ENCODE data around the gene PPP1R18. TPM values are rescaled to one million over a fixed set of nuclear protein-coding genes. Genes with fewer than 3 reads are reported as not detected.

The PPP1R18 gene
- total RNA-seq, 1 donor from 2014 or later: 156 TPM

DNA sequence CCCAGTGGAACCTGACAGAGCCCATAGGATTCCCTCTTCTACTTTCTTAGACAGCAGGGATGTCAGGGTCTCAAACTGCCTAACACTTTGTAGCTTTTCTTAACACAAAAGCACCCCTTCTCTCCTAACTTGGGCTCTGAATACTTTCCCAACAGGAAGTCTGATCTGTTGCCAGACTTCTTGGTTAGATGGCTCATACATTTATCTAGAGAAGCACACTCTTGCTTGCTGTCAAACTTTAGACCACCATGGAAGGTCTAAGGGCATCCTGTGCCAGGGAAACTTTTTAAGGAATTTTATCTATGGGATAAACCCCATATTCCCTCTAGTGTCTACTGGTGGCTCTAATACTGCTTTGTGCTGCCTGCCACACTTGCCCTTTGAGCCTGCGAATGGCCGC is 42.8 kb downstream of the PPP1R18 start:
- H3K4me3 ChIP-seq (ENCODE audit: insufficient read depth, low read depth, low read length): no peak overlapping the region
- H2AFZ ChIP-seq (ENCODE audit: low read depth, low read length): no peak overlapping the region
- no peak overlapping the region for H3K4me2 ChIP-seq (ENCODE audit: low read length)
- no peak for TF ChIP-seq EZH2 (IDR thresholded peaks at IDR 0.05; ENCODE audit: insufficient read depth, low read length)
- TF ChIP-seq CTCF (IDR thresholded peaks at IDR 0.05; ENCODE audit: insufficient read depth, low read depth, low read length): no peak
- H3K9ac ChIP-seq (ENCODE audit: low read length): no peak overlapping the region
- peaks cover 24% of the 10 kb centered on the region for H3K36me3 Mint-ChIP-seq (ENCODE audit: low read depth, unreplicated experiment)
- no peak overlapping the region for H3K4me3 Mint-ChIP-seq (ENCODE audit: unreplicated experiment)
- peaks cover 8% of the 10 kb centered on the region for H3K4me1 Mint-ChIP-seq (ENCODE audit: low read depth, unreplicated experiment)
- no peaks in the 10 kb centered on the region for H4K20me1 ChIP-seq (ENCODE audit: insufficient read depth, low read length)
- no peaks in the 10 kb centered on the region for H3K27me3 ChIP-seq (ENCODE audit: insufficient read depth, low read length)
- no peak for FAIRE-seq
- peaks cover 15% of the 10 kb centered on the region for H3K79me2 ChIP-seq (ENCODE audit: insufficient read depth, low read length)
- peaks cover 19% of the 10 kb centered on the region for H3K36me3 ChIP-seq (ENCODE audit: insufficient read depth, low read length)
- H3K27ac ChIP-seq (ENCODE audit: low read depth, low read length): no peak overlapping the region
- no peak for DNase-seq (ENCODE audit: low read depth)
- H3K27me3 Mint-ChIP-seq (ENCODE audit: low read depth, unreplicated experiment): no peaks in the 10 kb centered on the region
- no peaks in the 10 kb centered on the region for H3K9me3 Mint-ChIP-seq (ENCODE audit: unreplicated experiment)
- H3K9me3 ChIP-seq (ENCODE audit: insufficient read depth, low read depth, low read length): no peaks in the 10 kb centered on the region
- peaks cover 6% of the 10 kb centered on the region for H3K4me1 ChIP-seq (ENCODE audit: insufficient read depth, low read length)
- H3K27ac Mint-ChIP-seq (ENCODE audit: unreplicated experiment): no peak overlapping the region

- Mint-ChIP-seq H3K4me3 (ENCODE audit: unreplicated experiment) (no peak overlapping the region), H3K36me3 (ENCODE audit: low read depth, unreplicated experiment) (peaks cover 23% of the 10 kb centered on the region), H3K27ac (ENCODE audit: unreplicated experiment) (no peak overlapping the region), H3K4me1 (ENCODE audit: low read depth, unreplicated experiment) (peaks cover 2% of the 10 kb centered on the region), H3K27me3 (ENCODE audit: low read depth, unreplicated experiment) (no peaks in the 10 kb centered on the region), H3K9me3 (ENCODE audit: unreplicated experiment) (no peaks in the 10 kb centered on the region)
- no peak overlapping the region for H3K4me3 ChIP-seq (ENCODE audit: insufficient read depth, low read depth, low read length)
- no peaks in the 10 kb centered on the region for H3K27me3 ChIP-seq (ENCODE audit: insufficient read depth, low read length)
- no peaks in the 10 kb centered on the region for H3K4me1 ChIP-seq (ENCODE audit: insufficient read depth, low read length)
- no peak overlapping the region for H3K9ac ChIP-seq (ENCODE audit: low read length)
- no peak overlapping the region for H3K27ac ChIP-seq (ENCODE audit: low read depth, low read length)
- no peak overlapping the region for H2AFZ ChIP-seq (ENCODE audit: low read depth, low read length)
- no peak for FAIRE-seq
- peaks cover under 1% of the 10 kb centered on the region for H4K20me1 ChIP-seq (ENCODE audit: insufficient read depth, low read length)
- peaks cover 19% of the 10 kb centered on the region for H3K36me3 ChIP-seq (ENCODE audit: insufficient read depth, low read length)
- H3K9me3 ChIP-seq (ENCODE audit: insufficient read depth, low read depth, low read length): no peaks in the 10 kb centered on the region
- H3K79me2 ChIP-seq (ENCODE audit: insufficient read depth, low read length): peaks cover 2% of the 10 kb centered on the region
- DNase-seq (ENCODE audit: low read depth): no peak
- H3K4me2 ChIP-seq (ENCODE audit: low read length): no peak overlapping the region
- no peak for TF ChIP-seq CTCF (IDR thresholded peaks at IDR 0.05; ENCODE audit: insufficient read depth, low read depth, low read length)
- no peak for TF ChIP-seq EZH2 (IDR thresholded peaks at IDR 0.05; ENCODE audit: insufficient read depth, low read length)
These were observed 45.4 kb downstream of the PPP1R18 start for GRCh38 chr6:30641048-30641447.

GRCh38 chr6:30640481-30640880 is 46.0 kb downstream of the PPP1R18 start:
- no peaks in the 10 kb centered on the region for H3K9me3 Mint-ChIP-seq (ENCODE audit: unreplicated experiment)
- H3K27me3 ChIP-seq (ENCODE audit: insufficient read depth, low read length): no peaks in the 10 kb centered on the region
- no peak overlapping the region for H3K27ac Mint-ChIP-seq (ENCODE audit: unreplicated experiment)
- no peak for TF ChIP-seq EZH2 (IDR thresholded peaks at IDR 0.05; ENCODE audit: insufficient read depth, low read length)
- TF ChIP-seq CTCF (IDR thresholded peaks at IDR 0.05; ENCODE audit: insufficient read depth, low read depth, low read length): no peak
- no peaks in the 10 kb centered on the region for H3K9me3 ChIP-seq (ENCODE audit: insufficient read depth, low read depth, low read length)
- no peaks in the 10 kb centered on the region for H3K4me1 Mint-ChIP-seq (ENCODE audit: low read depth, unreplicated experiment)
- H3K4me3 Mint-ChIP-seq (ENCODE audit: unreplicated experiment): no peak overlapping the region
- H4K20me1 ChIP-seq (ENCODE audit: insufficient read depth, low read length): peaks cover 3% of the 10 kb centered on the region
- H3K4me3 ChIP-seq (ENCODE audit: insufficient read depth, low read depth, low read length): no peak overlapping the region
- DNase-seq (ENCODE audit: low read depth): no peak
- H3K36me3 ChIP-seq (ENCODE audit: insufficient read depth, low read length): peaks cover 19% of the 10 kb centered on the region
- H3K27me3 Mint-ChIP-seq (ENCODE audit: low read depth, unreplicated experiment): no peaks in the 10 kb centered on the region
- no peak overlapping the region for H3K4me2 ChIP-seq (ENCODE audit: low read length)
- no peak overlapping the region for H3K27ac ChIP-seq (ENCODE audit: low read depth, low read length)
- no peak overlapping the region for H3K9ac ChIP-seq (ENCODE audit: low read length)
- H3K36me3 Mint-ChIP-seq (ENCODE audit: low read depth, unreplicated experiment): peaks cover 27% of the 10 kb centered on the region
- no peaks in the 10 kb centered on the region for H3K4me1 ChIP-seq (ENCODE audit: insufficient read depth, low read length)
- H3K79me2 ChIP-seq (ENCODE audit: insufficient read depth, low read length): no peaks in the 10 kb centered on the region
- FAIRE-seq: no peak
- H2AFZ ChIP-seq (ENCODE audit: low read depth, low read length): no peak overlapping the region

All from astrocyte (in vitro differentiated cells and primary cell).